H1 (cell line): ENCODE data around the gene TAGLN2. TPM values are rescaled to one million over a fixed set of nuclear protein-coding genes. Genes with fewer than 3 reads are reported as not detected.

Experiments
- CTCF ChIA-PET: fragments of 300-600 bp; sonication (Branson Sonifier 250); formaldehyde crosslinking; loops from one replicate; lab custom pipeline; 2021; ENCODE audit not compliant: partially characterized antibody; lab: Charles Lee
- POLR2A ChIA-PET: fragments of 300-600 bp; sonication (Branson Sonifier 250); formaldehyde crosslinking; loops from one replicate; lab custom pipeline; 2021; ENCODE audit warnings: inconsistent platforms; ENCODE audit not compliant: partially characterized antibody; lab: Charles Lee
- DNase-seq, 2 experiments: peaks; one replicate each; pipeline versions ENCODE4 v3.0.0 to v3.0.0-alpha.2; 2010 to 2022; ENCODE audit warnings: low spot score in 2 of 2, low read depth in 1 of 2, mixed read lengths in 1 of 2
- FAIRE-seq: peaks from 2 replicates; lab custom pipeline; 2011; peaks lifted over from hg19 to GRCh38; lab: Jason Lieb, UNC
- H2AFZ ChIP-seq: 2 replicates; pipeline ENCODE4 v1.8.1; 2012; ENCODE audit warnings: low read length, inconsistent platforms
- H2AK5ac ChIP-seq: 2 replicates; pipeline ENCODE4 v1.6.1; 2013; ENCODE audit warnings: low read depth, low read length
- H2BK120ac ChIP-seq: replicated peaks from 2 replicates; pipeline ENCODE3; 2013; ENCODE audit warnings: low read depth, low read length, inconsistent platforms
- H2BK12ac ChIP-seq: 2 replicates; pipeline ENCODE4 v1.6.1; 2013; ENCODE audit warnings: low read depth, low read length
- H2BK15ac ChIP-seq: 2 replicates; pipeline ENCODE4 v1.6.1; 2013; ENCODE audit warnings: low read length
- H2BK20ac ChIP-seq: 2 replicates; pipeline ENCODE4 v1.6.1; 2013; ENCODE audit warnings: low read length
- H2BK5ac ChIP-seq: 2 replicates; pipeline ENCODE4 v1.6.1; 2013; ENCODE audit warnings: low read depth, low read length
- H3K14ac ChIP-seq: 2 replicates; pipeline ENCODE4 v1.6.1; 2013; ENCODE audit warnings: inconsistent platforms; ENCODE audit not compliant: insufficient read length
- H3K18ac ChIP-seq: 2 replicates; pipeline ENCODE4 v1.6.1; 2013; ENCODE audit warnings: low read length; ENCODE audit errors: extremely low read depth
- H3K23ac ChIP-seq: 2 replicates; pipeline ENCODE4 v1.6.1; 2013; ENCODE audit warnings: inconsistent platforms; ENCODE audit not compliant: insufficient read length
- H3K23me2 ChIP-seq: 2 replicates; pipeline ENCODE4 v1.6.1; 2013; ENCODE audit warnings: low read depth, low read length
- H3K27ac ChIP-seq: 2 replicates; pipeline ENCODE4 v1.6.1; 2011; ENCODE audit warnings: low read depth, low read length, inconsistent platforms
- H3K27me3 ChIP-seq, 4 experiments: replicated peaks in 1 of 4; 1 replicate in 1 of 4; 2 replicates in 3 of 4; pipeline versions ENCODE4 v1.6.1 to v1.8.1; 2011 to 2013; ENCODE audit warnings: low read length in 3 of 4, mild to moderate bottlenecking in 3 of 4, inconsistent platforms in 2 of 4, mixed read lengths in 2 of 4, moderate library complexity in 1 of 4; ENCODE audit not compliant: control insufficient read depth in 3 of 4, insufficient read depth in 3 of 4; ENCODE audit errors: extremely low read depth in 1 of 4
- H3K36me3 ChIP-seq, 4 experiments: 2 replicates each; pipeline versions ENCODE4 v1.6.1 to v1.8.1; 2011 to 2013; ENCODE audit warnings: mild to moderate bottlenecking in 4 of 4, low read length in 3 of 4, moderate library complexity in 2 of 4, control low read depth in 1 of 4, inconsistent platforms in 1 of 4; ENCODE audit not compliant: insufficient read depth in 4 of 4, control insufficient read depth in 2 of 4
- H3K4ac ChIP-seq: replicated peaks from 2 replicates; pipeline ENCODE3; 2013; ENCODE audit warnings: low read length, low read depth, mixed read lengths, inconsistent platforms; ENCODE audit not compliant: insufficient read length
- H3K4me1 ChIP-seq, 4 experiments: replicated peaks in 1 of 4; 1 replicate in 1 of 4; 2 replicates in 3 of 4; pipeline versions ENCODE4 v1.6.1 to v1.8.1; 2011 to 2013; ENCODE audit warnings: low read length in 3 of 4, inconsistent platforms in 2 of 4, mixed read lengths in 1 of 4; ENCODE audit not compliant: insufficient read depth in 4 of 4, control insufficient read depth in 3 of 4
- H3K4me2 ChIP-seq, 2 experiments: 2 replicates each; pipeline versions ENCODE4 v1.6.1 to v1.8.1; 2011 to 2013; ENCODE audit warnings: low read depth in 2 of 2, low read length in 2 of 2, control low read depth in 1 of 2, inconsistent platforms in 1 of 2, mild to moderate bottlenecking in 1 of 2; ENCODE audit not compliant: insufficient read depth in 1 of 2
- H3K4me3 ChIP-seq, 4 experiments: fragments of 200-600, 300-600 bp in 1 of 4; sonication (generic), shearing (Covaris generic), sonication (Bioruptor Twin) in 1 of 4; 2 replicates each; pipeline versions ENCODE4 v1.5.1 to v1.8.1; 2011 to 2016; ENCODE audit warnings: low read length in 4 of 4, low read depth in 3 of 4, control low read depth in 2 of 4, inconsistent platforms in 2 of 4, mild to moderate bottlenecking in 2 of 4, mixed read lengths in 1 of 4, moderate library complexity in 1 of 4; ENCODE audit not compliant: insufficient read depth in 2 of 4; ENCODE audit errors: extremely low read depth in 1 of 4
- H3K56ac ChIP-seq: replicated peaks from 2 replicates; pipeline ENCODE3; 2013; ENCODE audit warnings: low read depth, mild to moderate bottlenecking, mixed read lengths, low read length, inconsistent platforms; ENCODE audit not compliant: insufficient read length
- H3K79me1 ChIP-seq: 2 replicates; pipeline ENCODE4 v1.6.1; 2013; ENCODE audit warnings: low read depth, low read length, control low read depth
- H3K79me2 ChIP-seq, 2 experiments: 2 replicates each; pipeline versions ENCODE4 v1.6.1 to v1.8.1; 2012 to 2013; ENCODE audit warnings: low read length in 2 of 2, mild to moderate bottlenecking in 2 of 2, inconsistent platforms in 1 of 2; ENCODE audit not compliant: insufficient read depth in 2 of 2, control insufficient read depth in 1 of 2
- H3K9ac ChIP-seq, 4 experiments: replicated peaks in 1 of 4; 1 replicate in 1 of 4; 2 replicates in 3 of 4; pipeline versions ENCODE4 v1.6.1 to v1.8.1; 2011 to 2013; ENCODE audit warnings: low read depth in 3 of 4, low read length in 3 of 4, control low read depth in 2 of 4, mild to moderate bottlenecking in 2 of 4, moderate library complexity in 2 of 4, inconsistent platforms in 1 of 4; ENCODE audit errors: extremely low read depth in 1 of 4
- H3K9me3 ChIP-seq, 2 experiments: 2 replicates each; pipeline versions ENCODE4 v1.6.1 to v1.8.1; 2012 to 2013; ENCODE audit warnings: mild to moderate bottlenecking in 2 of 2, moderate library complexity in 2 of 2, control low read depth in 1 of 2, inconsistent platforms in 1 of 2, low read depth in 1 of 2, low read length in 1 of 2, mixed read lengths in 1 of 2; ENCODE audit not compliant: insufficient read depth in 2 of 2
- H4K20me1 ChIP-seq, 2 experiments: replicated peaks in 1 of 2; 2 replicates each; pipeline versions ENCODE3 to v1.8.1; 2011 to 2013; ENCODE audit warnings: inconsistent platforms in 2 of 2, low read length in 2 of 2, mild to moderate bottlenecking in 1 of 2; ENCODE audit not compliant: insufficient read depth in 2 of 2, control insufficient read depth in 1 of 2
- H4K5ac ChIP-seq: 2 replicates; pipeline ENCODE4 v1.6.1; 2013; ENCODE audit warnings: low read length, low read depth, mixed read lengths, inconsistent platforms; ENCODE audit not compliant: insufficient read length
- H4K8ac ChIP-seq: 2 replicates; pipeline ENCODE4 v1.8.0; 2013; ENCODE audit warnings: mild to moderate bottlenecking, moderate library complexity, low read length, inconsistent platforms; ENCODE audit not compliant: insufficient read depth; ENCODE audit errors: extremely low read depth
- H4K91ac ChIP-seq: replicated peaks from 2 replicates; pipeline ENCODE3; 2013; ENCODE audit warnings: low read length, mixed read lengths, inconsistent platforms; ENCODE audit not compliant: insufficient read length
- CTCF ChIP-seq, 3 experiments: IDR thresholded peaks; 1 replicate in 2 of 3; 2 replicates in 1 of 3; pipeline versions ENCODE4 v1.5.1 to v1.6.1; 2011; ENCODE audit warnings: low read length in 3 of 3, mild to moderate bottlenecking in 3 of 3, inconsistent platforms in 2 of 3, low read depth in 1 of 3, moderate library complexity in 1 of 3; ENCODE audit not compliant: insufficient read depth in 1 of 3; ENCODE audit errors: control extremely low read depth in 1 of 3
- EP300 ChIP-seq, 2 experiments: IDR thresholded peaks; 1 replicate in 1 of 2; 2 replicates in 1 of 2; pipeline ENCODE4 v1.6.1; 2011 to 2012; ENCODE audit warnings: low read depth in 2 of 2, low read length in 2 of 2, mild to moderate bottlenecking in 2 of 2, borderline replicate concordance in 1 of 2, inconsistent platforms in 1 of 2, moderate library complexity in 1 of 2
- KDM4A ChIP-seq: IDR thresholded peaks from one replicate; pipeline ENCODE4 v1.7.1; 2012; ENCODE audit warnings: low read depth, mild to moderate bottlenecking, moderate library complexity, low read length, inconsistent platforms; ENCODE audit not compliant: severe bottlenecking
- NANOG ChIP-seq: IDR thresholded peaks from 2 replicates; pipeline ENCODE4 v1.6.1; 2011; ENCODE audit warnings: low read length, low read depth, mild to moderate bottlenecking, inconsistent platforms; ENCODE audit not compliant: insufficient read depth, poor library complexity, severe bottlenecking
- NRF1 ChIP-seq: IDR thresholded peaks from 2 replicates; pipeline ENCODE4 v1.6.1; 2011; ENCODE audit warnings: mild to moderate bottlenecking, low read depth, low read length, improper control_type of control experiment
- RXRA ChIP-seq: IDR thresholded peaks from 2 replicates; pipeline ENCODE4 v1.6.1; 2011; ENCODE audit warnings: low read depth, mild to moderate bottlenecking, low read length, moderate library complexity; ENCODE audit not compliant: insufficient read depth
- SP4 ChIP-seq: IDR thresholded peaks from 2 replicates; pipeline ENCODE4 v1.6.1; 2012; ENCODE audit warnings: low read length, inconsistent platforms
- TAF7 ChIP-seq: optimal IDR thresholded peaks from 2 replicates; pipeline ENCODE3; 2011; ENCODE audit warnings: low read depth, mild to moderate bottlenecking, inconsistent platforms, low read length, moderate library complexity, borderline replicate concordance
- WGBS, 2 experiments: shearing (Covaris generic) in 1 of 2; methylation state at CpG; one replicate each; pipeline versions ENCODE4 v1.1.6 to v1.1.7; 2013 to 2015; ENCODE audit warnings: low lambda C conversion rate in 2 of 2, mixed read lengths in 2 of 2, inconsistent platforms in 1 of 2, low coverage in 1 of 2, missing lambda C conversion rate in 1 of 2; ENCODE audit not compliant: insufficient replicate concordance in 2 of 2, insufficient coverage in 1 of 2, insufficient read length in 1 of 2; ENCODE audit errors: extremely low coverage in 1 of 2, missing lambda C conversion rate in 1 of 2; 5-methylcytosine and 5-hydroxymethylcytosine counted together
- polyA plus RNA-seq, 7 experiments: library from polyadenylated mRNA; depleted of rRNA in 3 of 7; stranded (reverse) in 5 of 7; unstranded in 2 of 7; fragments of >200 nt in 5 of 7; fragments of 200-250 nt in 2 of 7; gene quantifications; 1 replicate in 5 of 7; 2 replicates in 1 of 7; 4 replicates in 1 of 7; pipeline versions ENCODE4 v1.2.1 to v1.2.3, GENCODE V29; 2011 to 2013; ENCODE audit warnings: missing spikeins in 2 of 7, mixed read lengths in 2 of 7
- total RNA-seq: library from RNA; stranded (reverse); fragmentation: NEBNext Ultra II Directional; extraction: Animal tissue kit (Norgen Biotek cat#: 25700); gene quantifications from 2 replicates; pipeline ENCODE4 v1.2.1, GENCODE V29; 2021

TAGLN2 gene
- total and polyA plus RNA-seq, 2 of the 8 experiments (the other 6 are each of a cell fraction or from before 2014, with no cell fraction given) = 93.0 to 114 TPM

- Histone ChIP-seq H3K36me3 (peaks cover 2 to 21% (median 12%) of the 10 kb centered on the region in 4 experiments; a peak in 7 of 8 replicates), H3K23me2 (no peaks in the 10 kb centered on the region), H2AK5ac (no peak overlapping the region), H3K9me3 (no peaks in the 10 kb centered on the region), H4K5ac (no peak overlapping the region), H3K23ac (no peak overlapping the region), H4K8ac (no peak overlapping the region), H2AFZ (no peak overlapping the region), H4K91ac (no peak overlapping the region), H2BK15ac (no peak overlapping the region), H3K4ac (no peak overlapping the region), H2BK120ac (no peak overlapping the region), H3K4me3 (no peak overlapping the region), H3K27me3 (no peaks in the 10 kb centered on the region), H2BK20ac (no peak overlapping the region), H3K14ac (no peak overlapping the region), H3K79me2 (peaks cover 0 to 3% of the 10 kb centered on the region in 2 experiments; a peak in 2 of 4 replicates), H3K27ac (no peak overlapping the region), H3K4me1 (peaks cover 0 to 19% (median 14%) of the 10 kb centered on the region in 4 experiments; a peak in 6 of 7 replicates), H3K79me1 (peaks cover under 1% of the 10 kb centered on the region; the same call in 1 of the 2 replicates), H3K9ac (no peak overlapping the region), H2BK12ac (no peak overlapping the region), H2BK5ac (no peak overlapping the region), H3K18ac (no peak overlapping the region), H3K56ac (no peak overlapping the region), H3K4me2 (no peak overlapping the region), H4K20me1 (no peaks in the 10 kb centered on the region)
- 83% methylated on average over 6 of the region's 6 CpGs; no CpG with 5 or more reads in 1 of the 2 experiments for WGBS, 2 experiments
- ChIA-PET POLR2A (interaction anchor here (1.0 to 6.0 kb wide), 5 partner anchors 9 to 88 kb away, joined by 3 to 41 read pairs (median 5); partner anchors contain the start of gene TAGLN2), CTCF (interaction anchor here (0.6 to 35.5 kb wide), 13 partner anchors 7 to 141 kb away, joined by 3 to 696 read pairs (median 9); partner anchors contain the start of genes IGSF9, SLAMF9 and TAGLN2)
- DNase-seq (no peak), FAIRE-seq (no peak)
- no peak for TF ChIP-seq CTCF (IDR thresholded peaks at IDR 0.05; ENCODE audit: control extremely low read depth in 1 of 3, insufficient read depth in 1 of 3, low read depth in 1 of 3, low read length in 3 of 3)
- no peak for TF ChIP-seq TAF7
- TF ChIP-seq SP4 = no peak
- TF ChIP-seq RXRA = no peak
- no peak for TF ChIP-seq EP300 (IDR thresholded peaks at IDR 0.05; ENCODE audit: borderline replicate concordance in 1 of 2, low read depth in 2 of 2, low read length in 2 of 2)
- no peak for TF ChIP-seq KDM4A
- TF ChIP-seq NRF1 = no peak
- TF ChIP-seq NANOG = no peak
Measured at GRCh38 chr1:159938905-159939677, 13.8 kb upstream of the TAGLN2 start.
